HUES48 (cell line): ENCODE data around the gene APP.

ENCODE experiments used
- H3K27ac ChIP-seq: one replicate; pipeline ENCODE4 v1.7.0; 2013; ENCODE audit warnings: low read depth, low read length, inconsistent platforms
- H3K27me3 ChIP-seq: 2 replicates; pipeline ENCODE4 v1.6.1; 2013; ENCODE audit warnings: mild to moderate bottlenecking, low read length; ENCODE audit not compliant: control insufficient read depth, insufficient read depth
- H3K36me3 ChIP-seq: 2 replicates; pipeline ENCODE4 v1.6.1; 2013; ENCODE audit warnings: low read length; ENCODE audit not compliant: control insufficient read depth, insufficient read depth
- H3K4me1 ChIP-seq: 2 replicates; pipeline ENCODE4 v1.6.1; 2013; ENCODE audit warnings: mild to moderate bottlenecking, low read length; ENCODE audit not compliant: control insufficient read depth, insufficient read depth
- H3K4me3 ChIP-seq: 2 replicates; pipeline ENCODE4 v1.5.1; 2013; ENCODE audit warnings: mild to moderate bottlenecking, low read depth, low read length
- H3K9ac ChIP-seq: 2 replicates; pipeline ENCODE4 v1.6.1; 2013; ENCODE audit warnings: mild to moderate bottlenecking, low read depth, low read length, moderate library complexity
- H3K9me3 ChIP-seq: 2 replicates; pipeline ENCODE4 v1.6.1; 2013; ENCODE audit warnings: low read length; ENCODE audit not compliant: control insufficient read depth, insufficient read depth

APP gene

DNA sequence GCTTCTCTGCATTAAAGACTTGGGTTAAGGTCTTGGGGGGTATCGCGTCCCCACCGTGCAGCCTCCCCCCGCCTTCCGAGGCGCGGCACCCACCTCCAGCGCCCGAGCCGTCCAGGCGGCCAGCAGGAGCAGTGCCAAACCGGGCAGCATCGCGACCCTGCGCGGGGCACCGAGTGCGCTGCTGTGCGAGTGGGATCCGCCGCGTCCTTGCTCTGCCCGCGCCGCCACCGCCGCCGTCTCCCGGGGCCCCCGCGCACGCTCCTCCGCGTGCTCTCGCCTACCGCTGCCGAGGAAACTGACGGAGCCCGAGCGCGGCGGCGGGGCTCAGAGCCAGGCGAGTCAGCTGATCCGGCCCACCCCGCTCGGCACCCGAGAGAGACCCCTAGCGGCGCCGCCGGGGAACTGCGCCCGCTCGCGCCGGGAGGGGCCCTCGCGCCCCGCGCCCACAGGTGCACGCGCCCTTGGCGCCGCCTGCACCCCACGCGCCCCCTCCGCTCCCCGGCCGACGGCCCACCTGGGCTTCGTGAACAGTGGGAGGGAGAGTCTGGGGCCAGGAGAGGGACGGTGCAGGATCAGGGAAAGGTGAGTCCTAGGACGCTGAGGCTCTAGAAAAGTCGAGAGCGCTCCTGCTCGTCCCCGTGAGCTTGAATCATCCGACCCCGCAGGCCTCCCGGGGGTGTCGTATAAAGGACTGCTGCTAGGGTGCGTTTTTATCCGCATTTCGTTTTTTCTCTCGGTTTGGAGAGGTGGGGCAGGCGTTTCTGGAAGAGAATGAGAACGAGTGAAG is at the start of gene APP:
Gene APP, minus strand, starts transcription at position 300 of the 787 bp plus-strand sequence. Its CDS starts 150 bp downstream, at position 150.
- Histone ChIP-seq H3K27me3 (no peaks in the 10 kb centered on the region), H3K27ac (peak within 1 kb of the TSS; percentile 87), H3K36me3 (no peaks in the 10 kb centered on the region), H3K9me3 (no peaks in the 10 kb centered on the region), H3K4me1 (peaks cover 38% of the 10 kb centered on the region), H3K4me3 (peak within 1 kb of the TSS; percentile 92), H3K9ac (peak within 1 kb of the TSS; percentile 91)

DNA sequence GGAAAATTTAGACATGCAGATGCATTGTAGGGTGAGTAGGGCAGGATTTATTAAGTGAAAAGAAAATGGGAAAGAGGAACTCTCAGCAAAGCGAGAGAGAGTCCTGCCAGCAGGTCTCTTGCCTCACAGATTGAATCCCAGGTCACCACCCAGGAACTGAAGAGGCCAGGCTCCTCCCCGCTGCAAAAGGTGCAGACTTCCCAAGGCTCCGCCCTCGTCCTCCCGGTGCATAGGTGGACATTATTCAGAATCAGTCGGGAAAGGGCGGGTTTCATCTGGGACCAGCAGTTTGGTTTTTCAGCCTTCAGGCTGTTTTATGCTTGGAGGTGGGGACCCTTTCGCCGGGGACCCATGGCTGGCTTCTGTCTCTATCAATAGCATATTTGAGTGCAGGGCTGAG is 41.6 kb upstream of the APP start:
- H3K9me3 ChIP-seq = no peaks in the 10 kb centered on the region
- no peaks in the 10 kb centered on the region for H3K27me3 ChIP-seq
- no peak overlapping the region for H3K4me3 ChIP-seq
- H3K27ac ChIP-seq = no peak overlapping the region
- H3K4me1 ChIP-seq = peaks cover 19% of the 10 kb centered on the region
- H3K9ac ChIP-seq = no peak overlapping the region
- no peaks in the 10 kb centered on the region for H3K36me3 ChIP-seq

DNA sequence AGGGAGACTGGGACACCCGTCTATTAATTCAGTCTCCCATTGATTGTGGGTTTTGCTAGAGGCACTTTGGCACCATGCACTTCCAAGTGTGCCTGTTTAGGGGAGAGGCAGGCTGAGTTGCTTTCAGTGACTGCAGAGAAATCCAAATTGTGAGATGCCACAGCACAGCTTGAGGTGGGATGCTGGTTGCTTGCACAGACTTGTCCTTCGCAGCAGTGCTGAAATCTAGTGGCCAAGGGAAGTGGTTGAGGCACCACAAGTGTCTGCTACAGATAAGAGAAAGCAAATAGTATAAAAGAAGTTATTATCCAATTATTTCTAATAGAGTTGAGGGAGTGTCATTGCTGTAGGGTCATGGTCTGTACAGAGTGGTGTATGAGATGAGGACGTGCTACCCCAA is 40.0 kb upstream of the APP start:
- Histone ChIP-seq H3K9ac (no peak overlapping the region), H3K27me3 (no peaks in the 10 kb centered on the region), H3K4me3 (no peak overlapping the region), H3K27ac (no peak overlapping the region), H3K4me1 (peaks cover 28% of the 10 kb centered on the region), H3K36me3 (no peaks in the 10 kb centered on the region), H3K9me3 (no peaks in the 10 kb centered on the region)

DNA sequence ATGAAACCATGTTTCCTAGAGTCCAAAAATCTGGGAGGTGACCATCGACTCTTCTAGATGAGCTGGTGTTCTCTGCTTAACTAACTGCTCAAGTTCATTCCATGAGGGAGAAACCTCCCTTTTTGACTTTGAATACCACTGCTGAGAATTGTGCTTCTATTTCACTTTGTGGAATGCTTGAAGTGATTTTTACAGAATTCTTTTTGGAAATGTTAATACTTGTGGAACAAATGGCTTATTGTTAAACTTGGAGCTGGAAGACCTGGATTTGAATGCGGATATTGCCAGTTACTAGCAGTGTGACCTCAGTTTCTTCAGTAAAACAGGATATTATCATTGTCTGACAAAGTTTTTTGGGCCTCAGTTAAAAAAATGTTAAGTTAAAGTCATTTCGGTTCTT is 36.5 kb upstream of the APP start:
- H3K9me3 ChIP-seq = no peaks in the 10 kb centered on the region
- no peak overlapping the region for H3K27ac ChIP-seq
- H3K9ac ChIP-seq = no peak overlapping the region

DNA sequence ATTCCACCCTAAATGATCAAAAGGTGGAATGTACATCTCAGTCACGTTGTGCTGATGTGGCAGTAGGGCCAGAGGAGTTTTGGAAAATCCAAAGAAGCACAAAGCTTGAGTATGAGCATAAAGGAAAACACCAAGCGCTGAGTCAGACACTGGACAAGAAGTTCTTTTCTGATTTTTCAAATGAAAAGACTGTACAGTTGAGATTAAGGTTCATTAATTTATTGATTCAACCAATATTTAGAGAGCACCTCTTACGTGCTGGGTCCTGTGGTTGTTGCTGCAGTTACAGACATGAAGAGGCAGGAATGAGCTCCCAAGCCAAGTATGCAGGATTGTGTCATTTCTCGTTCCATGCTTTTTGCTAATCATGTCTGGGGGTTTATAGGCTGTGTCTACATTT is 28.9 kb upstream of the APP start:
- H3K4me3 ChIP-seq = no peak overlapping the region
- H3K27ac ChIP-seq = no peak overlapping the region
- H3K4me1 ChIP-seq = no peaks in the 10 kb centered on the region
- H3K27me3 ChIP-seq = no peaks in the 10 kb centered on the region
- H3K36me3 ChIP-seq = no peaks in the 10 kb centered on the region
- no peak overlapping the region for H3K9ac ChIP-seq
- H3K9me3 ChIP-seq = no peaks in the 10 kb centered on the region

More for the DNA sequence above, 36.5 kb upstream of the APP start:
- Histone ChIP-seq H3K4me3 (no peak overlapping the region), H3K27me3 (no peaks in the 10 kb centered on the region), H3K4me1 (peaks cover 19% of the 10 kb centered on the region), H3K36me3 (no peaks in the 10 kb centered on the region)

DNA sequence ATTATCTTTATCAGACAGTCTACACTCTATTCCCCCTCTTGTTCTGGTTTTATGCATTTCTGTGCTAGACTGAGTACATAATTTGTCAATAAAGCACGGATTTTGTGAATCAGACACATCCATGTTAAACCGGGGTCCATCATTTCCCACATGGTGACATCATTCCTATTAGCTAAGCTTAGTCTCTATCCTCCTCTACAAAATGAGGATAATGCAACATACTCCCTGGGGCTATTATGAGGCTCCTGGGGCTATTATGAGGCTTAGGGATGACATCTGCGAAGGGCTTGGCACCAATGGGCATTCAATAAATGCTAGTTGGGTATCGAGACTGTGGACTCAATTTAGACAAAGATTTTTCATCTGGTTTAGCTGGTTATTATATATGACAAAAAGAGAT is 25.1 kb upstream of the APP start:
- Histone ChIP-seq H3K9ac (no peak overlapping the region), H3K27ac (no peak overlapping the region), H3K4me3 (no peak overlapping the region), H3K4me1 (no peaks in the 10 kb centered on the region), H3K27me3 (no peaks in the 10 kb centered on the region), H3K9me3 (no peaks in the 10 kb centered on the region), H3K36me3 (no peaks in the 10 kb centered on the region)

DNA sequence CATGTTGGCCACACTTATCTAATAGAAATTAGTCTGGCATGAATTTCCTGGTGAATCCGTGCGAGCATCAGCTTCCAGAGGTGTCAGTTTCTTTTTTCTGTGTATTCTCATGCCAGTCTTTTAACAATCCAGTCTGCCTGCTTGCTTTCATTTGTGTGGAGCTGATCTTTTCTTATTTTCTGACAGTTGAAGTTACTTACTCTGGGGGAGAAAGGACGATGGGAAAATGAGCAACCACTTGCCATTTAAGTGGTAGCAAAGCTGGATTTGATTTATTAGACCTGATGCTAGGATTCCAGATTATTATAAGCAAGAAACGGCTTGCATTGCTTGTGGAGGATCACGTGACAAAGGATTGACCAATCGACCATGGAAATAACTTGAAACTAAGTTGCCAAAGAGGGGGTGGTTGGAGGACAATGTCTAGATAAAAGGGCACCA is 24.3 kb upstream of the APP start:
- no peaks in the 10 kb centered on the region for H3K4me1 ChIP-seq
- no peak overlapping the region for H3K4me3 ChIP-seq
- H3K9ac ChIP-seq = no peak overlapping the region
- no peaks in the 10 kb centered on the region for H3K36me3 ChIP-seq
- no peak overlapping the region for H3K27ac ChIP-seq
- H3K27me3 ChIP-seq = no peaks in the 10 kb centered on the region
- H3K9me3 ChIP-seq = no peaks in the 10 kb centered on the region

DNA sequence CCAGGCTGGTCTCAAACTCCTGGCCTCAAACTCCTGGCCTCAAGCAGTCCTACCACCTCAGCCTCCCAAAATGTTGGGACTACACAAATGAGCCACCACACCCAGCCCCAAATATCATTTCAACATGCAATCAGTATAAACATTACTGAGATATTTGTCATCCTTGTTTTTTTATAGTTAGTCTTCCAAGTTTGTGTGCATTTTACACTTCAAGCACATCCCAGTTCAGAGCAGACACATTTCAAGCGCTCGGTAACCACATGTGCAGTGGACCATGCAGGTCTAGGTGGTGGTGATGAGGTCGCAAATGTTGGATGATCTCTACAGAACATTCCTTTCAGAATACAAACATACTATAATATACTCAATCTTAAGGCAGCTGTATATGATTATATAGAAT is 23.8 kb upstream of the APP start:
- H3K9ac ChIP-seq = no peak overlapping the region
- H3K9me3 ChIP-seq = no peaks in the 10 kb centered on the region
- no peaks in the 10 kb centered on the region for H3K36me3 ChIP-seq
- no peaks in the 10 kb centered on the region for H3K4me1 ChIP-seq
- no peak overlapping the region for H3K27ac ChIP-seq
- no peak overlapping the region for H3K4me3 ChIP-seq
- no peaks in the 10 kb centered on the region for H3K27me3 ChIP-seq

DNA sequence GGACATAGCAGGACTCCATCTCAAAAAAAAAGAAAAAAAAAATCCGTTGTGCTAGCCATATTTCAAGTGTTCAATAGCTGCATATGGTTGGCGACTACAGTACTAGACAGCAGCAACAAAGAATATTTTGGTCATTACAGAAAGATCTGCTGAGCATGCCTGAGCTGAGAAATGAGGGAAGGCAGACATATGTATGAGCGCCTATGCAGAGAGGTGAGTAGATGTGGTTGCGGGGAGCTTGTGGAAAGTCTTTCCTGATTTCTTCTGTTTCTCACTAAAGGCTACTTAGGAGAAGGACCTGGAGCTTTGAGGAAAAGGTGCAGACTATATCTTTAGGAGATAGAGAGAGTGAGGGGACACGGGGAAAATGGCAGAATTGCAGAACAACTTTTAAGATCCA is 21.0 kb upstream of the APP start:
- Histone ChIP-seq H3K27me3 (no peaks in the 10 kb centered on the region), H3K4me3 (no peak overlapping the region), H3K9ac (no peak overlapping the region), H3K9me3 (no peaks in the 10 kb centered on the region), H3K4me1 (no peaks in the 10 kb centered on the region), H3K27ac (no peak overlapping the region), H3K36me3 (no peaks in the 10 kb centered on the region)

DNA sequence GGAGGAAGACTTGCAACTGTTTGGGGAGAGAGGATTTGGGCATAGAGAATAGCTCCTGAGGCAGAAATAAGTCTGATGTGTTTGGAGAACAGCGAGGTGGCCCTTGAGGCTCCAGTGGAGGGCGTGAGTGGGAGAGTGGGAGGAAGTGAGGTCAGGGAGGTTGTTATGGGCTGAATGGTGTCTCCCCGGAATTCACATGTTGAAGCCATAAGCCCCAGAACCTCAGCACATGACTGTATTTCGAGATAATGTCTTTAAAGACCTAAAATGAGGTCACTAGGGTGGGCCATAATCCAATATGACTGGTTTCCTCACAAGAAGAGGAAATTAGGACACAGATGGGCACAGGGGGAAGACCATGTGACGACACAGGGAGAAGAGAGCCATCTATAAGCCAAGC is 17.9 kb upstream of the APP start:
- Histone ChIP-seq H3K36me3 (no peaks in the 10 kb centered on the region), H3K9ac (no peak overlapping the region), H3K27me3 (no peaks in the 10 kb centered on the region), H3K4me3 (no peak overlapping the region), H3K27ac (no peak overlapping the region), H3K4me1 (no peaks in the 10 kb centered on the region), H3K9me3 (peaks cover 8% of the 10 kb centered on the region; the same call in 1 of the 2 replicates)

DNA sequence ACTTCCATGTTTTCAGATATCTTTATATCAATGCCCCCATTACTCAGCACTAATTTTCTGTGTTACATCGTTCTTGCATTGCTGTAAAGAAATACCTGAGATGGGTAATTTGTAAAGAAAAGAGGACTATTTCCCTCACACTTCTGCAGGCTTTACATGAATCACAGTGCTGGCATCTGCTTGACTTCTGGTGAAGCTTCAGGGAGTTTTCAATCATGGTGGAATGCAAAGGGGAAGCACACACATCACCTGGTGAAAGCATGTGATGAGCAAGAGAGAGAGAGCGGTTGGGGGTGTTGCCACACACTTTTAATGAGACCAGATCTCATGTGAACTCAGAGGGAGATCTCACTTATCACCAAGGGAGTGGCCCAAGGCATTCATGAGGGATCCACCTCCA is 14.9 kb upstream of the APP start:
- Histone ChIP-seq H3K9me3 (peaks cover 8% of the 10 kb centered on the region; the same call in 1 of the 2 replicates), H3K4me1 (no peaks in the 10 kb centered on the region), H3K27me3 (no peaks in the 10 kb centered on the region), H3K4me3 (no peak overlapping the region), H3K36me3 (no peaks in the 10 kb centered on the region), H3K27ac (no peak overlapping the region), H3K9ac (no peak overlapping the region)
